Measurements from ENCODE around the gene SEMA3F.
"Not testable (repeated sequence)": the region's sequence is repeated elsewhere in the genome, so short reads cannot be mapped to it uniquely, and the experiment has no call there.

The SEMA3F gene

DNA sequence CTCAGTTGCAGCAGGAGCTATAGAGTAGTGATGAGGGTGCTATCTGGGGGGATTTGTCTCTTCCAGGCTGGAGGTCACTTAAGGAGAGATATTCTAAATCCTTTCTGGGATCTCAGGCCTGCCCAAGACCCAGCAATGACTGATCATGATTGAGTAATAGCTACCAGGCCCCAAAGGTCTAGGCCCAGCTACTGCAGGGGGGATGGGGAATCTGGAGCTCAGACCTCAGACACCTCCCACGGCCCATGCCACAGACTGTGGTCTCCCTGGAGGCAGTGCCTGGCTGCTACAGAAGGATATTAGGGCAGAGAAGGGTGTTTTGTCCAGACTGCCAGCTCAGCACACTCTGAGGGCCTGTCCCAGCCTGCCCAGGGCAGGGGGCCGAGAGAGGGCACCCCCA lies 56.8 kb downstream of the SEMA3F start:
- no peak for DNase-seq (ENCODE audit: low spot score)

DNA sequence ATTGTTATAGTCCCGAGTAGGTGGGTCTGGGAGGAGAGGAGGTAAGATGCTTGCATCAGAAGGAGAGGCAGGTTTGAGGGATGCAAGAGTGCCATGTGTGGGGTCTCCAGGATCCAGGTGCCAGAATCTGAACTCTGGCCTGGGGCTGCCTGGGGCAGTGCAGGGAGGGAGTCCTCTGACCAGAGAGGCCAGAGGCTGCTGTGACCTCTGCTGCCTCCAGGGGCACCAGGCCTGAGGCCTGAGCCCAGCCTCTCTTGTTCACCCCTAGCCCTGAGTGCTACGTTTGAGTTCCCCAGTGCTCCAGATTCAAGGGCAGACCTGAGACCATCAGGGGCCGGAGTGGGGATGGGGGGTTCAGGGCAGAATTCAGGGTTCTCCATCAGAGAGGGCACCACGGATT lies 57.4 kb downstream of the SEMA3F start:
- DNase-seq (ENCODE audit: low spot score) = no peak

- no peak for DNase-seq (ENCODE audit: low spot score)
Measured at GRCh38 chr3:50212971-50213370, 57.8 kb downstream of the SEMA3F start.

GRCh38 chr3:50213373-50213772 lies 58.2 kb downstream of the SEMA3F start:
- DNase-seq (ENCODE audit: low spot score) = no peak

- no peak for DNase-seq (ENCODE audit: low spot score)
Measured at GRCh38 chr3:50214824-50215223, 59.7 kb downstream of the SEMA3F start.

- DNase-seq (ENCODE audit: low spot score) = no peak
Measured at GRCh38 chr3:50215529-50215928, 60.4 kb downstream of the SEMA3F start.

DNA sequence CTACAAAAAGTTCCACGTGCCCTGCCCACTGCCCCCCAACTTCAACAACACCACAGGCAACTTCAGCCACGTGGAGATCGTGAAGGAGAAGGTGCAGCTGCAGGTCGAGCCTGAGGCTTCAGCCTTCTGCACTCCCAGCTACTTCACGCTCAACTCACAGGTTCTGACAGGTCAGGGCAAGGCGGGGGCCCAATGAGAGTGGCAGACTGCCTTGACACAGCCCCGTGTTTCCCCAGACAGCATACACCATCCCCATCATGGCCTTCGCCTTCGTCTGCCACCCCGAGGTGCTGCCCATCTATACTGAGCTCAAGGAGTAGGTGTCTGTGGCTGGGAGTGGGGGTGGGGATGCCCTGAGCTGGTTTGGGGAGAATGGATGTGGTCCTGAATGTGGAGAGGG lies 62.6 kb downstream of the SEMA3F start:
- DNase-seq (ENCODE audit: low spot score) = no peak

GRCh38 chr3:50218448-50218847 lies 63.3 kb downstream of the SEMA3F start:
- no peak for DNase-seq (ENCODE audit: low spot score)

DNA sequence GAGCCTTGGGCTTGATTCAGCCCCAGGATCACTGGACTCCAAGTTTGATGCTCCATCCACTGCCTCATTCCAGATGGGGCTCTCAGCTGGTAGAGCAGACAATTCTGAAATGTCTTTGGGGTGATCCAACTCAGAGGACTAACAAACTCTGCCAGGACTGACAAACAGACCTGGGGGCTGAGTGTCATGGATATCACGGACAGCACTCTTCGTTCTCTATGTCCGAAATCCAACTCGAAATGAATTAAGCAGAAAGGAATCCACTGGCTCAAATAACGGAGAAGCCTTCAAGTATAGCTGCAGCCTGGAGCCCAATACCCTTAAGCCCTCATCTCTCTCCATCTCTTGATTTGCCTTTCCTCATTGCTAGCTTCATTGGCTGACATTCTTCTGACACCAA lies 64.2 kb downstream of the SEMA3F start:
- no peak for DNase-seq (ENCODE audit: low spot score)

DNA sequence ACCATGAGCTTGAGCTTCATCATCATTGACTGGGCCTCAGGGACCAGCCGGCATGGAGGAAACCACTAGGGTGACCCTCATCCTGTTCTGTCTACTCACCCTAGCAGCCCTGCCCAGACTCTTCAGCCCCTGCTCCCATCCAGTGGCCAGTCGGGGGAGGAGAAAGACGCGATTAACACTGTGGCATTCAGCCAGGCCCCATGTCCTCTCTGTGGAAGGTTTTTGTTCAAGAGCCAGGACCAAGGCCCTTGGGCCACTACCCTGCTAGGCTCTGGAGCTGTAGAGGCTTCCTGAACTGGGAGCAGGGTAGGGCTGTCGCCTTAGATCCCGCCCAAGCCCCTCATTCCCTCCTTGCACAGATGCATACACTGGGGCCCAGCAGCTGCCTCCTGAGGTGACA lies 65.0 kb downstream of the SEMA3F start:
- no peak for DNase-seq (ENCODE audit: low spot score)

DNA sequence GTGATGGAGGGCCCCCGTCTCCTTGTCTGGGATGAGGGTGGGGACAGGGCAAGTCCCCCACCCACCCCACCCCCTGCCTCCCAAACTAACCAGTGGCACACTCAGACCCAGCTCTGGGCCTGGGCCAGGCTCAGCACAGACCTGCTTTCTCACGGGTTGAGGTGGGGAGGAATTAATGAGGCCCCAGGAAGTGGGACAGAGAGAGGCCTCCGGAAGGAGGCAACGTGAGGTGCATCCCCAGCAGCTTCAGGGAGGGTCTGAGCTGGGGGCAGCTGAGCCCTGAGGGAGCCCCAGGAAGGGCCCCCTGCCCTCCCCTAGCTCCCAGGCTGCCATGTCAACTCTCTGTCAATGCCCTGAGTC lies 65.9 kb downstream of the SEMA3F start:
- no peak for DNase-seq (ENCODE audit: low spot score)

GRCh38 chr3:50221411-50222168 lies 66.5 kb downstream of the SEMA3F start:
- DNase-seq (ENCODE audit: low spot score) = no peak

DNA sequence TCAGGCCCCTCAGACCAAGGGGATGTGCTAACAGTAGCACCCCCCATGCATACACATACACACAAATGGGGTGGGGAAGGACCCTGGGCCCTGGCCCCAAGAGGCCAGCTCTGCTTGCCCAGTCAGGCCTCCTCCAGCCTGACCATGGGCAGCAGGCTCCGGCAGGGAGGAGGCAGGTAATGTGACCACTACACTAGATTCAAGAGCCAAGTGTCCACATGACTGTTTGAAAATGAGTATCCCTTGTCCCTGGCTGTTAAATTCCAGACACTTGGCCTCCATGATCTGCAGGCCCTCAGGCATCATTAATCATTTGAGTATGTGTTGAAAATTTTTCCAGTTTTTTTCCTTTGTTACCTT lies 67.0 kb downstream of the SEMA3F start:
- DNase-seq (ENCODE audit: low spot score) = no peak

DNA sequence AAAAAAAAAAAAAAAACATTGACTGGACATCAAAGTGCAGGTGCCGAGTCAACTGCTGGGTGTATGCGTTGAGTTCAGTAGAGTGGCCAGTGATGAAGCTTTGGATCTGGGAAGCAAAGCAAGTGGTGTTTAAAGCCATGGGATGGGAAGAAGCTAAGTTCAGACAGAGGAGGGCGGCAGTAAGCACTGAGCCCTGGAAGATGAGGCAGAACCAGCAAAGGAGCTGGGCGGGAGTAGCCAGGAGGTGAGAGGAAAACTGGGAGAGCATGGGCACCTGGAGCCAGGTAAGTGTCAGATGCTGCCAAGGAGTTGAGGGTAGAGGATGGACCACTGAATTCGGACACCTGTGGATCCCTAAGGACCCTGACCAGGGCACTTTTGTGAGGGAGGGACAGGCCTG lies 69.5 kb downstream of the SEMA3F start:
- DNase-seq (ENCODE audit: low spot score) = no peak

GRCh38 chr3:50226888-50227389 lies 71.8 kb downstream of the SEMA3F start:
- no peak for DNase-seq (ENCODE audit: low spot score)

DNA sequence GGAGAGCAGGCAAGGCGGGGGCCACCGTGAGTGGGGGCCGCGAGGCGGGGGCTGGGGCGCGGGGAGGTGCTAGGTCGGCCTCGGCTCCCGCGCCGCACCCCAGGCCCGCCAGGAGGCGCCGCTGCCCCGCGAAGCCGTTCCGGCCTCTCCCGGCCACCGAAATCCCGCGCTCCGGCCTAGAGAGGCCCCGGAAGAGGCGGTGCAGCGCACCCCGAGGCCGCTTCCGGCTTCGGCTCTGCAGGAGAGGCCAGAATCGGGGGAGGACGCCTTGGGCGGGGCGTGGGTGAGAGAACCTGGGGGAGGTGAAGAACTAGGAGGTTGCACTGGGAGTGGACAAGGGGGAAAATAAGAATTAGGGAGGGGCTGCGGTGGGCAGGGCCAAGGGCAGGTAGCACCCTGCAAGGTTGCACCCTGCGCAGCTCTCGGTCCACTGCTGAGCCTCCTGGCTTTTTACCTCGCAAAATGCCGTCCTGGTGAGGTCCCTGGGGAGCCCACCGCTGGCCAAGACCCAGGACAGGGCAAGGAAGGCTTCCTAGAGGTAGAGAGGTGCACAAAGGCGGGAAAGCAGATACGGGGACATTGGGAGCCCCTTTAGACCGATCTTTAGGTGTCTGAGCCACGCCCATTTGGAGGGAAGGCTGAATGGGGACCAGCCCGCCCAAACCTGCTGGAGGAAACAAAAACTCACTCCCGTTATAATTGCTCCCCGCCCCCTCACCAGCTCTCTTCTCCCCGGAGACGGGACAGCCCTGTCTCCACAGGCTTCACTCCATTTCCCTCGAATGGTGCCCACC lies 72.5 kb downstream of the SEMA3F start:
- peak; percentile 97 for DNase-seq (ENCODE audit: low spot score)

GRCh38 chr3:50228184-50228763 lies 73.2 kb downstream of the SEMA3F start:
- not testable (repeated sequence) for DNase-seq (ENCODE audit: low spot score)

- DNase-seq (ENCODE audit: low spot score) = no peak
Measured at GRCh38 chr3:50229490-50229889, 74.4 kb downstream of the SEMA3F start.

GRCh38 chr3:50230104-50230793 lies 75.1 kb downstream of the SEMA3F start:
- DNase-seq (ENCODE audit: low spot score) = no peak

DNA sequence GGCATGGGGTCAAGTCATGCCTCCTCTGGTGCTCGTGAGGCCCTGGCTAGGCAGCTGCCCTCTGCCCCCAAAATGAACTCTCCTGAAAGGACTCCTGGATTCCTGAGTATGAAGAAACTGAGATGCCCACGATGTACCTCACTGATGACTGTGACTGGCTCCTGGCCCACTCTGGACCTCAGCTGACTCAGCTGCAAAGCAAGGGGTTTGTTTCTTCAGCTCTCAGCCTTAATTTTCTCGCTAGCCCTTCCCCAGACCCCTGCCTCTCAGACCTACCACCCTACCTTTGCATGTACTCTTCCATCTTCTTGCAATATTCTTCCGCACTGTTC lies 75.6 kb downstream of the SEMA3F start:
- no peak for DNase-seq (ENCODE audit: low spot score)

DNA sequence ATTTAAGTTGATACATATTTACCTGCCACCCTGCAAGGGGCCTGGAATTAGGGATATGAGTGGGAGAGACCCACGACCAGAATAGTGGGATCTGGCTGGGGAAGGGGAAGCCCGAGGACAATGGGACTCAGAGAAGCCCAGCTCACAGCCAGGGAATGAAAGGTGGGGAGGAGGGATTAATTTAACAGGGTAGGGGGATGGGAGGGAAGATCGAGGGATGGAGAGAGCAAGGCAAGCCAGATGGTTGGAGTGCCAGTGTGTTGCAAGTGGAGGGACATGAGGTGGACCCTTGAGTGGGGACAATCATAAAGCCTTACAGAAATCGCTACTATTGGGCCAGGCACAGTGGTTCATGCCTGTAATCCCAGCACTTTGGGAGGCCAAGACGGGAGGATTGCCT lies 76.5 kb downstream of the SEMA3F start:
- DNase-seq (ENCODE audit: low spot score) = no peak

DNA sequence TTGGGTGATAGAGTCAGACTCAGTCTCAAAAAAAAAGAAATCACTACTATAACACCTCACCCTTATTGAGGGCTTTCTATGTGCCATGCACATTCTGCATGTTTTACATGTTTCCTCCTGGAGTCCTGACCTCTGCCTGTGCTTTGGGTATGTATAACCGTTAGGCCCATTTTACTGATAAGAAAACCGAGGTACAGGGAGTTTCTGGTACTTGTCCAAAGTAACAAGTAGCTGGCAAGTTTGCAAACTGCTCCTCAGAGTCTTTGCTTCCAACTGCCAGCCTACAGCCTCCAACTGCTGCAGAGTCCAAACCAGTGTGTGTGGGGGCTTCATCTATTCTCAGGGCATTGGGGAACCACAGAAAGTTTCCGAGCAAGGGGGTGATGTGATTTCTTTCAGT lies 77.2 kb downstream of the SEMA3F start:
- DNase-seq (ENCODE audit: low spot score) = no peak

GRCh38 chr3:50233176-50233575 lies 78.1 kb downstream of the SEMA3F start:
- DNase-seq (ENCODE audit: low spot score) = no peak

All from D341Med (cell line).